Myocyte (in vitro differentiated cells): Measurements from ENCODE around the gene GRIA1. TPM values are rescaled to one million over a fixed set of nuclear protein-coding genes. Genes with fewer than 3 reads are reported as not detected.

Experiments
- DNase-seq: peaks from one replicate; pipeline ENCODE4 v3.0.0-alpha.2; 2012; ENCODE audit warnings: low read depth
- total RNA-seq: library from RNA; depleted of rRNA; stranded (reverse); fragments of >200 nt; gene quantifications from 2 replicates; pipeline ENCODE4 v1.2.3, GENCODE V29; 2014

The GRIA1 gene
- total RNA-seq, 1 donor from 2014 or later, result 4.7 TPM

- no peak for DNase-seq
These were observed 53.5 kb downstream of the GRIA1 start for GRCh38 chr5:153543959-153544470.

GRCh38 chr5:153544706-153545105 lies 54.2 kb downstream of the GRIA1 start:
- no peak for DNase-seq

GRCh38 chr5:153546566-153546965 lies 56.1 kb downstream of the GRIA1 start:
- DNase-seq, result peak; percentile 77

GRCh38 chr5:153551537-153552079 lies 61.1 kb downstream of the GRIA1 start:
- DNase-seq, result peak; percentile 85

GRCh38 chr5:153552886-153553285 lies 62.4 kb downstream of the GRIA1 start:
- no peak for DNase-seq

- DNase-seq, result no peak
These were observed 65.1 kb downstream of the GRIA1 start for GRCh38 chr5:153555420-153556114.

- DNase-seq, result no peak
These were observed 68.5 kb downstream of the GRIA1 start for GRCh38 chr5:153558957-153559356.

GRCh38 chr5:153559926-153560325 lies 69.5 kb downstream of the GRIA1 start:
- no peak for DNase-seq

GRCh38 chr5:153562189-153562588 lies 71.7 kb downstream of the GRIA1 start:
- peak; percentile 40 for DNase-seq

- DNase-seq, result no peak
These were observed 75.4 kb downstream of the GRIA1 start for GRCh38 chr5:153565822-153566221.

- DNase-seq, result no peak
These were observed 78.6 kb downstream of the GRIA1 start for GRCh38 chr5:153569036-153569435.

GRCh38 chr5:153571162-153571561 lies 80.7 kb downstream of the GRIA1 start:
- no peak for DNase-seq

- DNase-seq, result no peak
These were observed 82.1 kb downstream of the GRIA1 start for GRCh38 chr5:153572411-153573145.

GRCh38 chr5:153573326-153574033 lies 83.0 kb downstream of the GRIA1 start:
- no peak for DNase-seq

GRCh38 chr5:153584126-153584959 lies 93.9 kb downstream of the GRIA1 start:
- DNase-seq, result no peak

- no peak for DNase-seq
These were observed 94.5 kb downstream of the GRIA1 start for GRCh38 chr5:153584960-153585359.

- no peak for DNase-seq
These were observed 95.3 kb downstream of the GRIA1 start for GRCh38 chr5:153585622-153586277.

GRCh38 chr5:153592081-153592480 lies 101.6 kb downstream of the GRIA1 start:
- no peak for DNase-seq

GRCh38 chr5:153594785-153595184 lies 104.3 kb downstream of the GRIA1 start:
- no peak for DNase-seq

- DNase-seq, result no peak
These were observed 107.6 kb downstream of the GRIA1 start for GRCh38 chr5:153598099-153598498.
